ENCODE data around the gene PBRM1. TPM values are rescaled to one million over a fixed set of nuclear protein-coding genes. Genes with fewer than 3 reads are reported as not detected.

The PBRM1 gene
- total and polyA plus RNA-seq, 2 of the 8 experiments (the other 6 are each of a cell fraction or from before 2014, with no cell fraction given) = 19.3 to 65.8 TPM

GRCh38 chr3:52707585-52707984 is 21.9 kb upstream of the PBRM1 start:
- peaks cover 0 to 30% of the 10 kb centered on the region in 2 experiments; a peak in 2 of 4 replicates for H3K79me2 ChIP-seq (ENCODE audit: control insufficient read depth in 1 of 2, insufficient read depth in 2 of 2, low read length in 2 of 2)
- FAIRE-seq (no peak), DNase-seq (ENCODE audit: low read depth in 1 of 2, low spot score in 2 of 2) (no peak)
- H4K8ac ChIP-seq (ENCODE audit: extremely low read depth, insufficient read depth, low read length) = no peak overlapping the region
- H3K27ac ChIP-seq (ENCODE audit: low read depth, low read length) = no peak overlapping the region
- no peak overlapping the region for H3K4ac ChIP-seq (replicated peaks; ENCODE audit: insufficient read length, low read depth, low read length)
- no peak overlapping the region for H2BK120ac ChIP-seq (replicated peaks; ENCODE audit: low read depth, low read length)
- H3K79me1 ChIP-seq (ENCODE audit: low read depth, low read length) = peaks cover 8% of the 10 kb centered on the region; the same call in 1 of the 2 replicates
- peak overlapping the region in 1 of 2 experiments; percentile 99; a peak in 2 of 4 replicates for H3K4me2 ChIP-seq (ENCODE audit: insufficient read depth in 1 of 2, low read depth in 2 of 2, low read length in 2 of 2)
- POLR2A ChIA-PET (ENCODE audit: partially characterized antibody) = interaction anchor here (1.8 to 18.8 kb wide), 3 partner anchors 8 to 16 kb away, joined by 5 to 347 read pairs (median 40); partner anchors contain the start of genes GNL3 and PBRM1
- H4K20me1 ChIP-seq (replicated peaks in 1 of 2; ENCODE audit: control insufficient read depth in 1 of 2, insufficient read depth in 2 of 2, low read length in 2 of 2) = peaks cover 0 to 2% of the 10 kb centered on the region in 2 experiments
- no peak overlapping the region for H2BK15ac ChIP-seq (ENCODE audit: low read length)
- no peak overlapping the region for H2BK5ac ChIP-seq (ENCODE audit: low read depth, low read length)
- no peak overlapping the region for H3K56ac ChIP-seq (replicated peaks; ENCODE audit: insufficient read length, low read depth, low read length)
- no peak overlapping the region for H3K18ac ChIP-seq (ENCODE audit: extremely low read depth, low read length)
- no peak overlapping the region for H4K5ac ChIP-seq (ENCODE audit: insufficient read length, low read depth, low read length)
- peaks cover 0 to 5% (median 2%) of the 10 kb centered on the region in 4 experiments; a peak in 5 of 7 replicates for H3K4me1 ChIP-seq (replicated peaks in 1 of 4; ENCODE audit: control insufficient read depth in 3 of 4, insufficient read depth in 4 of 4, low read length in 3 of 4)
- H3K23ac ChIP-seq (ENCODE audit: insufficient read length) = no peak overlapping the region
- H3K36me3 ChIP-seq (ENCODE audit: control insufficient read depth in 2 of 4, insufficient read depth in 4 of 4, low read length in 3 of 4) = peaks cover 0 to 16% (median 1%) of the 10 kb centered on the region in 4 experiments; a peak in 3 of 8 replicates
- no peaks in the 10 kb centered on the region for H3K27me3 ChIP-seq (replicated peaks in 1 of 4; ENCODE audit: control insufficient read depth in 3 of 4, extremely low read depth in 1 of 4, insufficient read depth in 3 of 4, low read length in 3 of 4)
- H2AFZ ChIP-seq (ENCODE audit: low read length) = no peak overlapping the region
- peaks cover 13% of the 10 kb centered on the region for H3K23me2 ChIP-seq (ENCODE audit: low read depth, low read length)
- no peaks in the 10 kb centered on the region for H3K9me3 ChIP-seq (ENCODE audit: insufficient read depth in 2 of 2, low read depth in 1 of 2, low read length in 1 of 2)
- H3K14ac ChIP-seq (ENCODE audit: insufficient read length) = no peak overlapping the region
- H2BK12ac ChIP-seq (ENCODE audit: low read depth, low read length) = no peak overlapping the region
- no peak overlapping the region for H2AK5ac ChIP-seq (ENCODE audit: low read depth, low read length)
- H3K4me3 ChIP-seq (ENCODE audit: extremely low read depth in 1 of 4, insufficient read depth in 2 of 4, low read depth in 3 of 4, low read length in 4 of 4) = peak overlapping the region in 1 of 4 experiments; percentile 93; a peak in 1 of 8 replicates
- WGBS, 2 experiments (ENCODE audit: extremely low coverage in 1 of 2, insufficient coverage in 1 of 2, insufficient read length in 1 of 2, insufficient replicate concordance in 2 of 2, low coverage in 1 of 2, low lambda C conversion rate in 2 of 2, missing lambda C conversion rate in 1 of 2) = 88% methylated on average over 4 of the region's 4 CpGs; no CpG with 5 or more reads in 1 of the 2 experiments
- CTCF ChIA-PET (ENCODE audit: partially characterized antibody) = interaction anchor here (0.6 kb wide), 1 partner anchor 79 kb away, joined by 3 read pairs; no protein-coding TSS in a partner anchor
- H4K91ac ChIP-seq (replicated peaks; ENCODE audit: insufficient read length, low read length) = no peak overlapping the region
- no peak overlapping the region for H2BK20ac ChIP-seq (ENCODE audit: low read length)
- H3K9ac ChIP-seq (replicated peaks in 1 of 4; ENCODE audit: extremely low read depth in 1 of 4, low read depth in 3 of 4, low read length in 3 of 4) = no peak overlapping the region
- TF ChIP-seq BRCA1 (IDR thresholded peaks at IDR 0.05; ENCODE audit: low read depth, low read length) = no peak
- no peak for TF ChIP-seq CEBPB (IDR thresholded peaks at IDR 0.05; ENCODE audit: low read depth, low read length)
- no peak for TF ChIP-seq SP1 (IDR thresholded peaks at IDR 0.05; ENCODE audit: low read depth, low read length)
- no peak for TF ChIP-seq E2F6 (IDR thresholded peaks at IDR 0.05)
- no peak for TF ChIP-seq ATF2 (IDR thresholded peaks at IDR 0.05; ENCODE audit: low read length)
- no peak for TF ChIP-seq KDM5A (IDR thresholded peaks at IDR 0.05; ENCODE audit: low read length)
- no peak for TF ChIP-seq CREB1 (IDR thresholded peaks at IDR 0.05)
- no peak for TF ChIP-seq GABPA (IDR thresholded peaks at IDR 0.05; ENCODE audit: borderline replicate concordance, insufficient read depth, low read length)
- TF ChIP-seq GTF2F1 (IDR thresholded peaks at IDR 0.05; ENCODE audit: borderline replicate concordance, low read depth, low read length) = no peak

All from H1 (cell line).